Colonic mucosa (tissue), 4 donors: ENCODE measurements around the gene CD7. TPM values are rescaled to one million over a fixed set of nuclear protein-coding genes. Genes with fewer than 3 reads are reported as not detected.

Experiments used
- DNase-seq: peaks from one replicate; pipeline ENCODE4 v3.0.0-alpha.2; 2020
- H3K27ac ChIP-seq: fragments of 200-600 bp; one replicate; pipeline ENCODE4 v1.8.0; 2021
- H3K27me3 ChIP-seq: fragments of 200-600 bp; one replicate; pipeline ENCODE4 v1.8.0; 2021
- H3K36me3 ChIP-seq: fragments of 200-600 bp; one replicate; pipeline ENCODE4 v1.8.0; 2021
- H3K4me1 ChIP-seq: fragments of 200-600 bp; one replicate; pipeline ENCODE4 v1.8.0; 2021; ENCODE audit warnings: mild to moderate bottlenecking
- H3K4me3 ChIP-seq: fragments of 200-600 bp; one replicate; pipeline ENCODE4 v1.8.0; 2021
- H3K9ac ChIP-seq, 2 donors: one replicate each; pipeline ENCODE4 v1.7.0; 2013; ENCODE audit warnings: control low read depth in 2 of 2, low read depth in 2 of 2, low read length in 2 of 2
- H3K9me3 ChIP-seq: fragments of 200-600 bp; one replicate; pipeline ENCODE4 v1.8.0; 2021
- CTCF ChIP-seq: fragments of 200-600 bp; IDR thresholded peaks from one replicate; pipeline ENCODE4 v1.8.0; 2022; ENCODE audit warnings: antibody characterized with exemption, mild to moderate bottlenecking
- intact Hi-C: fragments of 100-400 bp; cut with DNase I; formaldehyde crosslinking; loops from one replicate; pipeline ENCODE4 v1.14.1; 2022
- total RNA-seq, 2 donors: library from RNA; stranded (reverse); fragmentation: NEBNext Ultra II Directional in 1 of 2; extraction: Animal tissue kit (Norgen Biotek cat#: 25700) in 1 of 2; gene quantifications; one replicate each; pipeline ENCODE4 v1.2.1, GENCODE V29; 2021
- donor health status: healthy.
- donor health status: DM: no; HTN: no; CAD: no.
- donor health status: DM: no; HTN: no; CAD: no.

The CD7 gene
- total RNA-seq, 2 donors from 2014 or later: 4.2 to 5.0 TPM

- no peak for DNase-seq
These were observed 4.0 kb downstream of the CD7 start for GRCh38 chr17:82313195-82314011.

GRCh38 chr17:82311971-82312370, 5.4 kb downstream of the CD7 start:
- TF ChIP-seq CTCF: no peak
- Histone ChIP-seq H3K4me3 (no peak overlapping the region), H3K9ac (no peak overlapping the region), H3K9me3 (no peaks in the 10 kb centered on the region), H3K36me3 (no peaks in the 10 kb centered on the region), H3K27me3 (peaks cover 6% of the 10 kb centered on the region), H3K4me1 (no peaks in the 10 kb centered on the region), H3K27ac (no peak overlapping the region)
- DNase-seq: no peak
- intact Hi-C loops: no loop called here

More at GRCh38 chr17:82313195-82314011, 4.0 kb downstream of the CD7 start:
- no peak overlapping the region for H3K4me3 ChIP-seq
- H3K27me3 ChIP-seq: peaks cover 6% of the 10 kb centered on the region
- intact Hi-C loops: no loop called here
- H3K9ac ChIP-seq: no peak overlapping the region
- no peaks in the 10 kb centered on the region for H3K9me3 ChIP-seq
- H3K27ac ChIP-seq: no peak overlapping the region
- H3K36me3 ChIP-seq: no peaks in the 10 kb centered on the region
- TF ChIP-seq CTCF: no peak
- H3K4me1 ChIP-seq: no peaks in the 10 kb centered on the region

GRCh38 chr17:82310877-82311276, 6.5 kb downstream of the CD7 start:
- no peaks in the 10 kb centered on the region for H3K36me3 ChIP-seq
- H3K27ac ChIP-seq: no peak overlapping the region
- no peak for TF ChIP-seq CTCF
- H3K9ac ChIP-seq: no peak overlapping the region
- DNase-seq: no peak
- H3K27me3 ChIP-seq: peaks cover 6% of the 10 kb centered on the region
- intact Hi-C loops: no loop called here
- no peak overlapping the region for H3K4me3 ChIP-seq
- H3K4me1 ChIP-seq: no peaks in the 10 kb centered on the region
- no peaks in the 10 kb centered on the region for H3K9me3 ChIP-seq

GRCh38 chr17:82309656-82310570, 7.5 kb downstream of the CD7 start:
- no peak for TF ChIP-seq CTCF
- Histone ChIP-seq H3K36me3 (no peaks in the 10 kb centered on the region), H3K4me1 (no peaks in the 10 kb centered on the region), H3K27me3 (peaks cover 6% of the 10 kb centered on the region), H3K4me3 (no peak overlapping the region), H3K27ac (no peak overlapping the region), H3K9me3 (no peaks in the 10 kb centered on the region), H3K9ac (peak overlapping the region in 1 of 2 donors; percentile 1)
- DNase-seq: no peak
- intact Hi-C loops: no loop called here

- no peak overlapping the region for H3K27ac ChIP-seq
- H3K4me3 ChIP-seq: no peak overlapping the region
- intact Hi-C loops: no loop called here
- no peak for DNase-seq
- no peak for TF ChIP-seq CTCF
- H3K9ac ChIP-seq: no peak overlapping the region
- no peaks in the 10 kb centered on the region for H3K36me3 ChIP-seq
- no peaks in the 10 kb centered on the region for H3K4me1 ChIP-seq
- no peaks in the 10 kb centered on the region for H3K9me3 ChIP-seq
- peaks cover 4% of the 10 kb centered on the region for H3K27me3 ChIP-seq
These were observed 11.6 kb downstream of the CD7 start for GRCh38 chr17:82305727-82306300.
